ENCODE results near the gene OVAAL.

The OVAAL gene

DNA sequence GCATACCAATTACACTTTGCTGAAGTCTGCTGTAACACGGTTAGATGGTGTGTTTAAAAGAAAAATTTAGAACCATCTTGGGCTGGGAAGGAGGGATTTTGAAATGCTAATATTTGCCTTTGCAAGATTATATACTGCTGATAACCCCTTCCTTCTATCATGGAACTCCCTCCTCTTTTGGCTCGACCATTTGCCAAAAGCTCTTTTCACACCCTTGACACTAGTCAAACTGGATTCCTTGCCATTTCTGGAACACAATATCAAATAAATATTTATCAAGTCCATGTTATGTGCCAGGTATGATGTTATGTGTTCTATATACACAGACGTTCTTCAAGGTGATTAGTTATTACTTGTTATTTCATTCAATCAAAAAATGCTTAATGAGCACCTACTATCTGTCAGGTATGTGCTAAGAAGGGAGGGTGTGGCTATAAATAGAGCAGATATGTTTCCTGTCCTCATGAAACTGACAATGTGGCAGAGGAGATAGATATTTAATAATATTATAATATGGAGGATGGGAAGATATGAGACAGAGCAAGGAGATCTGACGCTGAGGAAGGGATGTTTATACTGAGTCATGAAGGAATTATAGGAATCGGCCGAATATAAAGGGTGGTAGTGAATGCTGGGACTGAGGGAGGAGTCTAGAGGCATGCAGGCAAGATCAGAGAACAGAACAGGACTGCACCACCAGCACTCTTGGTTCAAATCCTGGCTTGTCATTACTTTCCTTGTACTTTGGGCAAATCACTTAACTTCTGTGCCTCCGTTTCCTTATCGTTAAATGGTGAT is 56.9 kb downstream of the OVAAL start:
- no peak for DNase-seq
- TF ChIP-seq POLR2A (IDR thresholded peaks at IDR 0.05; ENCODE audit: low read length) (no peak), GATA1 (IDR thresholded peaks at IDR 0.05; ENCODE audit: low read depth, low read length) (no peak)

Data from erythroblast (primary cell).